Spinal cord (tissue), 10 donors: ENCODE data around the gene ECSIT. TPM values are rescaled to one million over a fixed set of nuclear protein-coding genes. Genes with fewer than 3 reads are reported as not detected.

Experiments used
- DNase-seq, 6 donors: peaks; one replicate each; pipeline versions ENCODE4 v3.0.0 to v3.0.0-alpha.2; 2013 to 2015; ENCODE audit warnings: low spot score in 6 of 6, low read depth in 4 of 6
- H3K27ac ChIP-seq: one replicate; pipeline ENCODE4 v1.5.1; 2013; ENCODE audit warnings: low read depth, low read length, control low read depth
- H3K27me3 ChIP-seq: one replicate; pipeline ENCODE4 v1.6.1; 2013; ENCODE audit warnings: low read length; ENCODE audit not compliant: control insufficient read depth, insufficient read depth
- H3K36me3 ChIP-seq: one replicate; pipeline ENCODE4 v1.6.1; 2013; ENCODE audit warnings: low read length; ENCODE audit not compliant: control insufficient read depth, insufficient read depth
- H3K4me1 ChIP-seq: one replicate; pipeline ENCODE4 v1.6.1; 2013; ENCODE audit warnings: low read length; ENCODE audit not compliant: control insufficient read depth, insufficient read depth
- H3K4me3 ChIP-seq: one replicate; pipeline ENCODE4 v1.5.1; 2013; ENCODE audit warnings: low read depth, low read length, control low read depth
- H3K9me3 ChIP-seq: one replicate; pipeline ENCODE4 v1.6.1; 2013; ENCODE audit warnings: low read length; ENCODE audit not compliant: control insufficient read depth, insufficient read depth
- WGBS: methylation state at CpG from one replicate; pipeline ENCODE4 v1.1.5; 2013; ENCODE audit warnings: missing lambda C conversion rate; ENCODE audit not compliant: insufficient coverage; 5-methylcytosine and 5-hydroxymethylcytosine counted together
- polyA plus RNA-seq, 2 donors: library from polyadenylated mRNA; unstranded; fragments of 120-200 nt; gene quantifications; one replicate each; pipeline ENCODE4 v1.2.1, GENCODE V29; 2013; ENCODE audit not compliant: insufficient read length in 2 of 2
- total RNA-seq, 2 donors: library from RNA; depleted of rRNA in 1 of 2; stranded (reverse); fragments of 120-200 nt in 1 of 2; fragments of >200 nt in 1 of 2; gene quantifications; one replicate each; pipeline versions ENCODE4 v1.2.3 to v1.2.4, GENCODE V29; 2013 to 2014
- donor health status: healthy.

The ECSIT gene
- total and polyA plus RNA-seq, 4 donors = 31.1 to 77.8 (median 56.9) TPM

- H3K4me1 ChIP-seq = peaks cover 22% of the 10 kb centered on the region
- DNase-seq = no peak
- H3K27me3 ChIP-seq = no peaks in the 10 kb centered on the region
- H3K36me3 ChIP-seq = peaks cover 62% of the 10 kb centered on the region
- 81% methylated on average over 16 of the region's 20 CpGs for WGBS
- no peak overlapping the region for H3K27ac ChIP-seq
- H3K9me3 ChIP-seq = no peaks in the 10 kb centered on the region
- no peak overlapping the region for H3K4me3 ChIP-seq
Measured at GRCh38 chr19:11552666-11553372, 23.9 kb upstream of the ECSIT start.

GRCh38 chr19:11551603-11552235, 22.8 kb upstream of the ECSIT start:
- H3K36me3 ChIP-seq = peaks cover 58% of the 10 kb centered on the region
- no peaks in the 10 kb centered on the region for H3K27me3 ChIP-seq
- no peak overlapping the region for H3K4me3 ChIP-seq
- peaks cover 11% of the 10 kb centered on the region for H3K4me1 ChIP-seq
- H3K27ac ChIP-seq = no peak overlapping the region
- no peaks in the 10 kb centered on the region for H3K9me3 ChIP-seq
- 82% methylated on average over 25 of the region's 26 CpGs for WGBS
- DNase-seq = no peak

- Histone ChIP-seq H3K27ac (no peak overlapping the region), H3K9me3 (no peaks in the 10 kb centered on the region), H3K4me1 (peaks cover under 1% of the 10 kb centered on the region), H3K27me3 (no peaks in the 10 kb centered on the region), H3K4me3 (no peak overlapping the region), H3K36me3 (peaks cover 48% of the 10 kb centered on the region)
- WGBS = 72% methylated on average over 5 of the region's 8 CpGs
- no peak for DNase-seq
Measured at GRCh38 chr19:11550265-11550664, 21.3 kb upstream of the ECSIT start.

GRCh38 chr19:11549386-11549953, 20.5 kb upstream of the ECSIT start:
- H3K9me3 ChIP-seq = no peaks in the 10 kb centered on the region
- no peaks in the 10 kb centered on the region for H3K4me1 ChIP-seq
- H3K27ac ChIP-seq = no peak overlapping the region
- peaks cover 41% of the 10 kb centered on the region for H3K36me3 ChIP-seq
- no peak for DNase-seq
- H3K27me3 ChIP-seq = no peaks in the 10 kb centered on the region
- WGBS = 89% methylated on average over 22 of the region's 24 CpGs
- no peak overlapping the region for H3K4me3 ChIP-seq

- Histone ChIP-seq H3K4me3 (no peak overlapping the region), H3K27me3 (no peaks in the 10 kb centered on the region), H3K4me1 (no peaks in the 10 kb centered on the region), H3K9me3 (no peaks in the 10 kb centered on the region), H3K27ac (no peak overlapping the region), H3K36me3 (peaks cover 27% of the 10 kb centered on the region)
- DNase-seq = no peak
- WGBS = 95% methylated on average over 8 of the region's 14 CpGs
Measured at GRCh38 chr19:11547929-11548700, 19.2 kb upstream of the ECSIT start.

GRCh38 chr19:11541238-11541637, 12.3 kb upstream of the ECSIT start:
- Histone ChIP-seq H3K27me3 (peaks cover 23% of the 10 kb centered on the region), H3K4me3 (no peak overlapping the region), H3K36me3 (no peaks in the 10 kb centered on the region), H3K4me1 (peaks cover 16% of the 10 kb centered on the region), H3K9me3 (no peaks in the 10 kb centered on the region), H3K27ac (no peak overlapping the region)
- DNase-seq = no peak
- WGBS = 74% methylated on average over 3 of the region's 3 CpGs

GRCh38 chr19:11540645-11541044, 11.7 kb upstream of the ECSIT start:
- peaks cover 19% of the 10 kb centered on the region for H3K4me1 ChIP-seq
- no peaks in the 10 kb centered on the region for H3K9me3 ChIP-seq
- no peak overlapping the region for H3K27ac ChIP-seq
- H3K4me3 ChIP-seq = no peak overlapping the region
- WGBS = no CpG with 5 or more reads among the region's 5 CpGs
- H3K27me3 ChIP-seq = peaks cover 23% of the 10 kb centered on the region
- no peaks in the 10 kb centered on the region for H3K36me3 ChIP-seq
- no peak for DNase-seq

- Histone ChIP-seq H3K27me3 (peaks cover 23% of the 10 kb centered on the region), H3K9me3 (no peaks in the 10 kb centered on the region), H3K27ac (no peak overlapping the region), H3K4me3 (peak overlapping the region; percentile 29), H3K4me1 (peaks cover 22% of the 10 kb centered on the region), H3K36me3 (no peaks in the 10 kb centered on the region)
- no peak for DNase-seq
- 81% methylated on average over 4 of the region's 36 CpGs for WGBS
Measured at GRCh38 chr19:11539495-11540365, 10.8 kb upstream of the ECSIT start.
